WTC11 (cell line): ENCODE measurements around the gene WLS. TPM values are rescaled to one million over a fixed set of nuclear protein-coding genes. Genes with fewer than 3 reads are reported as not detected.

Source experiments
- ATAC-seq: fragments of 200-7000 bp; cut with Tn5 transposase; 2 replicates; pipeline ENCODE4 v1.10.0; 2021; ENCODE audit warnings: mild to moderate bottlenecking, moderate library complexity
- CTCF ChIA-PET: fragments of 300-600 bp; sonication (Branson Sonifier 250); formaldehyde crosslinking; loops from one replicate; lab custom pipeline; 2021; ENCODE audit warnings: antibody characterized with exemption; lab: Charles Lee
- POLR2A ChIA-PET: fragments of 350-600 bp; sonication (Branson Sonifier 250); formaldehyde crosslinking; loops from one replicate; lab custom pipeline; 2021; ENCODE audit warnings: antibody characterized with exemption; lab: Charles Lee
- DNase-seq: peaks from one replicate; pipeline ENCODE4 v3.0.0; 2021; ENCODE audit warnings: low spot score
- H3K27ac Mint-ChIP-seq: 2 replicates; pipeline ENCODE4 v1.8.0; 2021; ENCODE audit warnings: mixed read lengths
- H3K27me3 Mint-ChIP-seq: 2 replicates; pipeline ENCODE4 v1.8.0; 2021; ENCODE audit warnings: low read depth, mild to moderate bottlenecking, moderate library complexity, mixed read lengths
- H3K36me3 Mint-ChIP-seq: 2 replicates; pipeline ENCODE4 v1.8.0; 2021; ENCODE audit warnings: mixed read lengths
- H3K4me1 Mint-ChIP-seq: 2 replicates; pipeline ENCODE4 v1.8.0; 2022; ENCODE audit warnings: mixed read lengths
- H3K4me3 Mint-ChIP-seq: 2 replicates; pipeline ENCODE4 v1.8.0; 2021; ENCODE audit warnings: mild to moderate bottlenecking, moderate library complexity, mixed read lengths
- H3K9me3 Mint-ChIP-seq: 2 replicates; pipeline ENCODE4 v1.8.0; 2021; ENCODE audit warnings: mixed read lengths
- ATF1 ChIP-seq: sonication (generic); formaldehyde crosslinking; IDR thresholded peaks from 2 replicates; pipeline ENCODE4 v1.8.1; 2023; ENCODE audit warnings: mild to moderate bottlenecking, moderate library complexity, missing genetic modification reagents
- E2F1 ChIP-seq: sonication (generic); formaldehyde crosslinking; IDR thresholded peaks from 2 replicates; pipeline ENCODE4 v1.8.0; 2022; ENCODE audit warnings: mild to moderate bottlenecking, missing genetic modification reagents
- ETV6 ChIP-seq: sonication (generic); formaldehyde crosslinking; IDR thresholded peaks from 2 replicates; pipeline ENCODE4 v1.8.1; 2022; ENCODE audit warnings: mild to moderate bottlenecking, missing genetic modification reagents
- FOXJ3 ChIP-seq: sonication (generic); formaldehyde crosslinking; IDR thresholded peaks from 2 replicates; pipeline ENCODE4 v1.9.0; 2021; ENCODE audit warnings: missing genetic modification reagents, mild to moderate bottlenecking, borderline replicate concordance
- GRHL2 ChIP-seq: fragments of 250-450 bp; sonication (Bioruptor Pico); IDR thresholded peaks from 2 replicates; pipeline ENCODE4 v1.8.0; 2022; ENCODE audit warnings: mild to moderate bottlenecking, moderate library complexity; ENCODE audit not compliant: insufficient replicate concordance, severe bottlenecking
- MXD4 ChIP-seq: fragments of 250-450 bp; sonication (Bioruptor Pico); IDR thresholded peaks from 2 replicates; pipeline ENCODE4 v1.8.0; 2021; ENCODE audit warnings: mild to moderate bottlenecking, moderate library complexity, borderline replicate concordance
- NR2C2 ChIP-seq: sonication (generic); formaldehyde crosslinking; IDR thresholded peaks from 2 replicates; pipeline ENCODE4 v1.8.0; 2022; ENCODE audit warnings: mild to moderate bottlenecking, missing genetic modification reagents
- NR3C1 ChIP-seq: sonication (generic); formaldehyde crosslinking; conservative IDR thresholded peaks from 2 replicates; pipeline ENCODE4 v1.8.1; 2023; ENCODE audit warnings: low read depth, mild to moderate bottlenecking, missing genetic modification reagents
- SMAD3 ChIP-seq: sonication (generic); formaldehyde crosslinking; IDR thresholded peaks from 2 replicates; pipeline ENCODE4 v1.8.0; 2022; ENCODE audit warnings: missing genetic modification reagents, mild to moderate bottlenecking, borderline replicate concordance
- SOX15 ChIP-seq: fragments of 250-450 bp; sonication (Bioruptor Pico); IDR thresholded peaks from 2 replicates; pipeline ENCODE4 v1.9.0; 2021; ENCODE audit warnings: mild to moderate bottlenecking
- ZBTB21 ChIP-seq: sonication (generic); formaldehyde crosslinking; IDR thresholded peaks from 2 replicates; pipeline ENCODE4 v1.8.1; 2023; ENCODE audit warnings: mild to moderate bottlenecking, missing genetic modification reagents, borderline replicate concordance
- ZBTB43 ChIP-seq: sonication (generic); formaldehyde crosslinking; IDR thresholded peaks from 2 replicates; pipeline ENCODE4 v1.8.1; 2023; ENCODE audit warnings: mild to moderate bottlenecking, missing genetic modification reagents
- ZNF121 ChIP-seq: sonication (generic); formaldehyde crosslinking; IDR thresholded peaks from 2 replicates; pipeline ENCODE4 v1.8.0; 2023; ENCODE audit warnings: missing genetic modification reagents
- ZNF423 ChIP-seq: fragments of 250-450 bp; sonication (Bioruptor Pico); IDR thresholded peaks from 2 replicates; pipeline ENCODE4 v2.1.2; 2022; ENCODE audit warnings: mild to moderate bottlenecking, moderate library complexity
- total RNA-seq: library from RNA; stranded (reverse); gene quantifications from 3 replicates; pipeline ENCODE4 v1.2.3, GENCODE V29; 2021
- TF ChIP-seq, protein P1 (sequence below): fragments of 250-450 bp; sonication (Bioruptor Pico); IDR thresholded peaks from 2 replicates; pipeline ENCODE4 v2.1.2; 2022; ENCODE audit warnings: mild to moderate bottlenecking, moderate library complexity
- TF ChIP-seq, protein P2 (sequence below): sonication (generic); formaldehyde crosslinking; conservative IDR thresholded peaks from 2 replicates; pipeline ENCODE4 v1.8.1; 2022; ENCODE audit warnings: mild to moderate bottlenecking, missing genetic modification reagents
- TF ChIP-seq, protein P3 (sequence below): sonication (generic); formaldehyde crosslinking; IDR thresholded peaks from 2 replicates; pipeline ENCODE4 v1.8.0; 2022; ENCODE audit warnings: mild to moderate bottlenecking, missing genetic modification reagents

The WLS gene
- total RNA-seq, 1 experiment from 2014 or later = 4.5 TPM

GRCh38 chr1:68196676-68197075, 35.6 kb downstream of the WLS start:
- Mint-ChIP-seq H3K4me3 (no peak overlapping the region), H3K4me1 (peaks cover 20% of the 10 kb centered on the region)

DNA sequence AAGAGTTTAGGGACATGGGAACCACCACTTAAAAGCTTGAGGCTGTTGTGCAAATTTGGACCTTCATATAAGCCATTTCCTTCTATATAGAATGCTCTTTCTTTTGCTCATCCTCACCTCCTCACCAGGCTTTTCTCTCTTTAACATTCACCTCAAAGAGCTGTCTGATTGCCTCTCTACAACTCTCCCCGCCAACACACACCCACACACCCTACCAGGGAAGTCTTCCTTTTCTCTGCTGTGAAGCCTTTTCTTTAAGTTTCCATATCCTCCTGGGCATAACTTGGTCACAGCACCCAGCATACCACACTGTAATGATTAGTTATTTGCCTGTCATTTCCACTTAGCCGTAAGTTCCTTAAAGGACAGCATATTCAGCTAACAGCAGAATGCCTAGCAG, 40.6 kb downstream of the WLS start:
- H3K27ac Mint-ChIP-seq = no peak overlapping the region
- peaks cover 6% of the 10 kb centered on the region for H3K9me3 Mint-ChIP-seq
- no peaks in the 10 kb centered on the region for H3K4me1 Mint-ChIP-seq
- no peaks in the 10 kb centered on the region for H3K36me3 Mint-ChIP-seq
- no peak for DNase-seq
- H3K4me3 Mint-ChIP-seq = no peak overlapping the region
- TF ChIP-seq ETV6 (CRISPR knock-in tag) (no peak), SMAD3 (CRISPR knock-in tag) (no peak), ATF1 (CRISPR knock-in tag) (no peak), ZBTB43 (CRISPR knock-in tag) (no peak), E2F1 (CRISPR knock-in tag) (no peak), NR2C2 (CRISPR knock-in tag) (no peak), SOX15 (CRISPR knock-in tag) (no peak), GRHL2 (CRISPR knock-in tag) (no peak), ZNF423 (CRISPR knock-in tag) (no peak)
- TF ChIP-seq, protein P1, sequence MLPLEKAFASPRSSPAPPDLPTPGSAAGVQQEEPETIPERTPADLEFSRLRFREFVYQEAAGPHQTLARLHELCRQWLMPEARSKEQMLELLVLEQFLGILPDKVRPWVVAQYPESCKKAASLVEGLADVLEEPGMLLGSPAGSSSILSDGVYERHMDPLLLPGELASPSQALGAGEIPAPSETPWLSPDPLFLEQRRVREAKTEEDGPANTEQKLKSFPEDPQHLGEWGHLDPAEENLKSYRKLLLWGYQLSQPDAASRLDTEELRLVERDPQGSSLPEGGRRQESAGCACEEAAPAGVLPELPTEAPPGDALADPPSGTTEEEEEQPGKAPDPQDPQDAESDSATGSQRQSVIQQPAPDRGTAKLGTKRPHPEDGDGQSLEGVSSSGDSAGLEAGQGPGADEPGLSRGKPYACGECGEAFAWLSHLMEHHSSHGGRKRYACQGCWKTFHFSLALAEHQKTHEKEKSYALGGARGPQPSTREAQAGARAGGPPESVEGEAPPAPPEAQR (CRISPR knock-in tag) = no peak
- ChIA-PET POLR2A (no interaction called here), CTCF (no interaction called here)
- no peaks in the 10 kb centered on the region for H3K27me3 Mint-ChIP-seq
- ATAC-seq = no peak

More at GRCh38 chr1:68196676-68197075, 35.6 kb downstream of the WLS start:
- Mint-ChIP-seq H3K9me3 (no peaks in the 10 kb centered on the region), H3K27ac (no peak overlapping the region), H3K36me3 (no peaks in the 10 kb centered on the region), H3K27me3 (no peaks in the 10 kb centered on the region; the same call in 1 of the 2 replicates)
- no peak for TF ChIP-seq ZBTB21 (CRISPR knock-in tag)
- no peak for TF ChIP-seq MXD4 (CRISPR knock-in tag)
- TF ChIP-seq ZNF121 (CRISPR knock-in tag) = no peak
- no peak for TF ChIP-seq E2F1 (CRISPR knock-in tag)
- TF ChIP-seq, protein P2, sequence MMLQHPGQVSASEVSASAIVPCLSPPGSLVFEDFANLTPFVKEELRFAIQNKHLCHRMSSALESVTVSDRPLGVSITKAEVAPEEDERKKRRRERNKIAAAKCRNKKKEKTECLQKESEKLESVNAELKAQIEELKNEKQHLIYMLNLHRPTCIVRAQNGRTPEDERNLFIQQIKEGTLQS (CRISPR knock-in tag) = no peak
- TF ChIP-seq NR3C1 (CRISPR knock-in tag) = no peak
- TF ChIP-seq, protein P3, sequence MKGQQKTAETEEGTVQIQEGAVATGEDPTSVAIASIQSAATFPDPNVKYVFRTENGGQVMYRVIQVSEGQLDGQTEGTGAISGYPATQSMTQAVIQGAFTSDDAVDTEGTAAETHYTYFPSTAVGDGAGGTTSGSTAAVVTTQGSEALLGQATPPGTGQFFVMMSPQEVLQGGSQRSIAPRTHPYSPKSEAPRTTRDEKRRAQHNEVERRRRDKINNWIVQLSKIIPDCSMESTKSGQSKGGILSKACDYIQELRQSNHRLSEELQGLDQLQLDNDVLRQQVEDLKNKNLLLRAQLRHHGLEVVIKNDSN (CRISPR knock-in tag) = no peak
- no peak for TF ChIP-seq FOXJ3
- DNase-seq = no peak
- CTCF ChIA-PET = no interaction called here
- POLR2A ChIA-PET = no interaction called here
- ATAC-seq = no peak
